GM21515 (cell line): ENCODE data around the gene DGKQ.

ENCODE experiments used
- ATAC-seq: cut with Tn5 transposase; IDR thresholded peaks from one replicate; pipeline ENCODE4 v1.9.1; 2021; ENCODE audit not compliant: unreplicated experiment

DGKQ gene

DNA sequence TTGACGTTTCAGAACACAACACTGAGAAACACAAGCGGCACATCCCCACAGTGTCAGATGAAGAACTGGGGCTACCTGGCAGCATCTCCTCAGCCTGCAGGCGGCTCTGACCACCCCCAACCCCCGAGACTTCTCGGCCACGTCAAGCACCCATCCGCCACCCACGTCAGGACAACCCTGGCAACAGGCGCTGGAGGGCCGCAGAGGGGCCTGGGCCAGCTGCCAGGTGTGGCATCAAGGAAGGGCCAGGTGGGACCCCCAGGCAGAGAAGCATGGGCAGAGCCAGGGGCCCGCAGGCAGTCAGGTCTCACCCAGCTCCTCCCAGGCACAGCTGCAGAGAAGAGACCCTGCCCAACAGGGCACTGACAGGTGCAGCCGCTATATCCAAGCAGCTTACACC is 63.5 kb downstream of the DGKQ start:
- no peak for ATAC-seq

DNA sequence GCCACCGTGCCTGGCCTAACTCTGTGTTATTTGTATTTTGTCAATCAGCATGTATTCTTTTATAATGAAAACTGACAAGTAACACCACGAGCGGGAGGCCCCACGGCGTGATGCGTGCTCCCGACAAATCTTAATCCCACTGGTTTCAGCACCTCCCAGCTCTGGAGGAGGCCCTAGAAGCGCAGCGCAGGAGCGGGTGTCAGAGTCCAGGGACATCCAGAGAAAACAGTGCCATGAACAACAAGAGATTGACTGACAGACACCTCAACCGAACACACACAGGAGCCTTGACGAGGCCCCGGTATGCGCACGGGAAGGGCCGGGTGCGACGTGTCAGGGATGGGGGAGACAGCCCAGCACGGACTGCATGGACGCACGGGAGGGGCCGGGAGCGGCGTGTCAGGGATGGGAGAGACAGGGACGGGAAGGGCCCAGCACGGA is 64.2 kb downstream of the DGKQ start:
- ATAC-seq = no peak
